HepG2 (cell line): ENCODE results near the gene HDAC4. TPM values are rescaled to one million over a fixed set of nuclear protein-coding genes. Genes with fewer than 3 reads are reported as not detected.

Source experiments
- AGO2 ChIP-seq: fragments of 200-400 bp; formaldehyde crosslinking; optimal IDR thresholded peaks from 2 replicates; pipeline ENCODE3; 2017; ENCODE audit warnings: mild to moderate bottlenecking, low read depth, low read length, moderate library complexity
- DMTF1 ChIP-seq: sonication (generic); formaldehyde crosslinking; IDR thresholded peaks from 2 replicates; pipeline ENCODE4 v1.4.0; 2020; ENCODE audit warnings: mild to moderate bottlenecking, missing genetic modification reagents
- DNMT1 ChIP-seq: sonication (generic); formaldehyde crosslinking; IDR thresholded peaks from 2 replicates; pipeline ENCODE4 v1.5.1; 2020; ENCODE audit warnings: mild to moderate bottlenecking, missing genetic modification reagents
- FLYWCH1 ChIP-seq: sonication (generic); formaldehyde crosslinking; IDR thresholded peaks from 2 replicates; pipeline ENCODE4 v1.8.1; 2023; ENCODE audit warnings: mild to moderate bottlenecking, missing genetic modification reagents
- IKZF1 ChIP-seq: fragments of 450-650 bp; IDR thresholded peaks from 2 replicates; pipeline ENCODE4 v1.7.1; 2016
- MBD4 ChIP-seq: IDR thresholded peaks from 2 replicates; pipeline ENCODE4 v1.6.1; 2012; ENCODE audit warnings: low read length, inconsistent platforms, borderline replicate concordance
- MTF2 ChIP-seq: sonication (generic); formaldehyde crosslinking; IDR thresholded peaks from 2 replicates; pipeline ENCODE4 v1.5.0; 2020; ENCODE audit warnings: missing genetic modification reagents, borderline replicate concordance
- PATZ1 ChIP-seq: sonication (generic); formaldehyde crosslinking; IDR thresholded peaks from 2 replicates; pipeline ENCODE4 v1.4.0; 2020; ENCODE audit warnings: missing genetic modification reagents
- SCMH1 ChIP-seq: sonication (generic); formaldehyde crosslinking; IDR thresholded peaks from 2 replicates; pipeline ENCODE4 v1.9.0; 2021; ENCODE audit warnings: missing genetic modification reagents, mild to moderate bottlenecking, borderline replicate concordance
- SP1 ChIP-seq, 2 experiments: fragments of 450-650 bp in 1 of 2; sonication (generic) in 1 of 2; formaldehyde crosslinking in 1 of 2; IDR thresholded peaks; 2 replicates each; pipeline versions ENCODE4 v1.4.0 to v1.6.1; 2016 to 2020; ENCODE audit warnings: missing genetic modification reagents in 1 of 2
- ZFP62 ChIP-seq: sonication (generic); formaldehyde crosslinking; IDR thresholded peaks from 2 replicates; pipeline ENCODE4 v1.4.0; 2020; ENCODE audit warnings: missing genetic modification reagents
- ZKSCAN1 ChIP-seq: fragments of 150-350 bp; IDR thresholded peaks from 2 replicates; pipeline ENCODE4 v1.6.1; 2014; ENCODE audit warnings: low read length
- ZNF20 ChIP-seq: sonication (generic); formaldehyde crosslinking; IDR thresholded peaks from 2 replicates; pipeline ENCODE4 v1.4.0; 2020; ENCODE audit warnings: mild to moderate bottlenecking, moderate library complexity, missing genetic modification reagents
- ZNF792 ChIP-seq: IDR thresholded peaks from 2 replicates; pipeline ENCODE4 v1.6.1; 2016
- polyA plus RNA-seq, 8 experiments: library from polyadenylated mRNA; depleted of rRNA in 3 of 8; stranded (reverse) in 7 of 8; unstranded in 1 of 8; fragments of >200 nt; fragmentation: Illumina TruSeq in 4 of 8; extraction: Trizol in 4 of 8; gene quantifications; 2 replicates each; pipeline versions ENCODE4 v1.2.1 to v1.2.3, GENCODE V29; 2011 to 2016; ENCODE audit warnings: low read depth in 4 of 8, missing spikeins in 1 of 8, mixed read lengths in 1 of 8; ENCODE audit not compliant: insufficient read depth in 1 of 8
- total RNA-seq, 5 experiments: library from RNA; depleted of rRNA; stranded (reverse); fragments of >200 nt; fragmentation: Illumina TruSeq; extraction: Trizol; gene quantifications; 2 replicates each; pipeline ENCODE4 v1.2.3, GENCODE V29; 2016; ENCODE audit warnings: low read depth in 1 of 5
- TF ChIP-seq, protein P1 (sequence below): sonication (generic); formaldehyde crosslinking; IDR thresholded peaks from 2 replicates; pipeline ENCODE4 v1.8.0; 2022; ENCODE audit warnings: mild to moderate bottlenecking, missing genetic modification reagents, moderate library complexity
- TF ChIP-seq, protein P2 (sequence below): sonication (generic); formaldehyde crosslinking; conservative IDR thresholded peaks from 2 replicates; pipeline ENCODE4 v1.8.0; 2022; ENCODE audit warnings: missing genetic modification reagents
- TF ChIP-seq, protein P3 (sequence below): sonication (generic); formaldehyde crosslinking; IDR thresholded peaks from 2 replicates; pipeline ENCODE4 v1.4.0; 2020; ENCODE audit warnings: mild to moderate bottlenecking, low read depth, missing genetic modification reagents
- TF ChIP-seq, protein P4 (sequence below): sonication (generic); formaldehyde crosslinking; IDR thresholded peaks from 2 replicates; pipeline ENCODE4 v1.4.0; 2020; ENCODE audit warnings: mild to moderate bottlenecking, missing genetic modification reagents, borderline replicate concordance

The HDAC4 gene
- total and polyA plus RNA-seq, 2 of the 13 experiments (the other 11 are each of a cell fraction or from before 2014, with no cell fraction given) = 10.1 to 11.5 TPM

GRCh38 chr2:239401067-239401880, 454 bp upstream of the HDAC4 start (continued):
- peak; percentile 93 for TF ChIP-seq MTF2 (CRISPR knock-in tag)
- TF ChIP-seq, protein P1, sequence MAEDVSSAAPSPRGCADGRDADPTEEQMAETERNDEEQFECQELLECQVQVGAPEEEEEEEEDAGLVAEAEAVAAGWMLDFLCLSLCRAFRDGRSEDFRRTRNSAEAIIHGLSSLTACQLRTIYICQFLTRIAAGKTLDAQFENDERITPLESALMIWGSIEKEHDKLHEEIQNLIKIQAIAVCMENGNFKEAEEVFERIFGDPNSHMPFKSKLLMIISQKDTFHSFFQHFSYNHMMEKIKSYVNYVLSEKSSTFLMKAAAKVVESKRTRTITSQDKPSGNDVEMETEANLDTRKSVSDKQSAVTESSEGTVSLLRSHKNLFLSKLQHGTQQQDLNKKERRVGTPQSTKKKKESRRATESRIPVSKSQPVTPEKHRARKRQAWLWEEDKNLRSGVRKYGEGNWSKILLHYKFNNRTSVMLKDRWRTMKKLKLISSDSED (CRISPR knock-in tag) = peak; percentile 99
- TF ChIP-seq IKZF1 = no peak
- peak; percentile 100 for TF ChIP-seq DNMT1 (CRISPR knock-in tag)
- TF ChIP-seq DMTF1 (CRISPR knock-in tag) = peak; percentile 81; the same call in 1 of the 2 replicates
- TF ChIP-seq SCMH1 (CRISPR knock-in tag) = no peak
- TF ChIP-seq, protein P2, sequence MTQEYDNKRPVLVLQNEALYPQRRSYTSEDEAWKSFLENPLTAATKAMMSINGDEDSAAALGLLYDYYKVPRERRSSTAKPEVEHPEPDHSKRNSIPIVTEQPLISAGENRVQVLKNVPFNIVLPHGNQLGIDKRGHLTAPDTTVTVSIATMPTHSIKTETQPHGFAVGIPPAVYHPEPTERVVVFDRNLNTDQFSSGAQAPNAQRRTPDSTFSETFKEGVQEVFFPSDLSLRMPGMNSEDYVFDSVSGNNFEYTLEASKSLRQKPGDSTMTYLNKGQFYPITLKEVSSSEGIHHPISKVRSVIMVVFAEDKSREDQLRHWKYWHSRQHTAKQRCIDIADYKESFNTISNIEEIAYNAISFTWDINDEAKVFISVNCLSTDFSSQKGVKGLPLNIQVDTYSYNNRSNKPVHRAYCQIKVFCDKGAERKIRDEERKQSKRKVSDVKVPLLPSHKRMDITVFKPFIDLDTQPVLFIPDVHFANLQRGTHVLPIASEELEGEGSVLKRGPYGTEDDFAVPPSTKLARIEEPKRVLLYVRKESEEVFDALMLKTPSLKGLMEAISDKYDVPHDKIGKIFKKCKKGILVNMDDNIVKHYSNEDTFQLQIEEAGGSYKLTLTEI = peak; percentile 53; the same call in 1 of the 2 replicates
- no peak for TF ChIP-seq MBD4
- TF ChIP-seq, protein P3, sequence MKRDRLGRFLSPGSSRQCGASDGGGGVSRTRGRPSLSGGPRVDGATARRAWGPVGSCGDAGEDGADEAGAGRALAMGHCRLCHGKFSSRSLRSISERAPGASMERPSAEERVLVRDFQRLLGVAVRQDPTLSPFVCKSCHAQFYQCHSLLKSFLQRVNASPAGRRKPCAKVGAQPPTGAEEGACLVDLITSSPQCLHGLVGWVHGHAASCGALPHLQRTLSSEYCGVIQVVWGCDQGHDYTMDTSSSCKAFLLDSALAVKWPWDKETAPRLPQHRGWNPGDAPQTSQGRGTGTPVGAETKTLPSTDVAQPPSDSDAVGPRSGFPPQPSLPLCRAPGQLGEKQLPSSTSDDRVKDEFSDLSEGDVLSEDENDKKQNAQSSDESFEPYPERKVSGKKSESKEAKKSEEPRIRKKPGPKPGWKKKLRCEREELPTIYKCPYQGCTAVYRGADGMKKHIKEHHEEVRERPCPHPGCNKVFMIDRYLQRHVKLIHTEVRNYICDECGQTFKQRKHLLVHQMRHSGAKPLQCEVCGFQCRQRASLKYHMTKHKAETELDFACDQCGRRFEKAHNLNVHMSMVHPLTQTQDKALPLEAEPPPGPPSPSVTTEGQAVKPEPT (CRISPR knock-in tag) = peak; percentile 98
- no peak for TF ChIP-seq SP1 (IDR thresholded peaks at IDR 0.05)
- TF ChIP-seq SP1 (CRISPR knock-in tag; IDR thresholded peaks at IDR 0.05) = peak; percentile 91
- TF ChIP-seq PATZ1 (CRISPR knock-in tag) = peak; percentile 74
- TF ChIP-seq ZKSCAN1 = no peak
- peak; percentile 98 for TF ChIP-seq AGO2
- TF ChIP-seq, protein P4, sequence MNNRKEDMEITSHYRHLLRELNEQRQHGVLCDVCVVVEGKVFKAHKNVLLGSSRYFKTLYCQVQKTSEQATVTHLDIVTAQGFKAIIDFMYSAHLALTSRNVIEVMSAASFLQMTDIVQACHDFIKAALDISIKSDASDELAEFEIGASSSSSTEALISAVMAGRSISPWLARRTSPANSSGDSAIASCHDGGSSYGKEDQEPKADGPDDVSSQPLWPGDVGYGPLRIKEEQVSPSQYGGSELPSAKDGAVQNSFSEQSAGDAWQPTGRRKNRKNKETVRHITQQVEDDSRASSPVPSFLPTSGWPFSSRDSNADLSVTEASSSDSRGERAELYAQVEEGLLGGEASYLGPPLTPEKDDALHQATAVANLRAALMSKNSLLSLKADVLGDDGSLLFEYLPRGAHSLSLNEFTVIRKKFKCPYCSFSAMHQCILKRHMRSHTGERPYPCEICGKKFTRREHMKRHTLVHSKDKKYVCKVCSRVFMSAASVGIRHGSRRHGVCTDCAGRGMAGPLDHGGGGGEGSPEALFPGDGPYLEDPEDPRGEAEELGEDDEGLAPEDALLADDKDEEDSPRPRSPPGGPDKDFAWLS (CRISPR knock-in tag) = peak; percentile 93
- TF ChIP-seq FLYWCH1 (CRISPR knock-in tag) = peak; percentile 95
- TF ChIP-seq ZFP62 = no peak
- peak; percentile 84; the same call in 1 of the 2 replicates for TF ChIP-seq ZNF792
- TF ChIP-seq ZNF20 (CRISPR knock-in tag) = no peak
